GM19238 (cell line): ENCODE data around the gene RAB35.

Experiments used
- DNase-seq: peaks from one replicate; pipeline ENCODE4 v3.0.0; 2011; ENCODE audit warnings: low spot score; ENCODE audit not compliant: insufficient read length

The RAB35 gene

DNA sequence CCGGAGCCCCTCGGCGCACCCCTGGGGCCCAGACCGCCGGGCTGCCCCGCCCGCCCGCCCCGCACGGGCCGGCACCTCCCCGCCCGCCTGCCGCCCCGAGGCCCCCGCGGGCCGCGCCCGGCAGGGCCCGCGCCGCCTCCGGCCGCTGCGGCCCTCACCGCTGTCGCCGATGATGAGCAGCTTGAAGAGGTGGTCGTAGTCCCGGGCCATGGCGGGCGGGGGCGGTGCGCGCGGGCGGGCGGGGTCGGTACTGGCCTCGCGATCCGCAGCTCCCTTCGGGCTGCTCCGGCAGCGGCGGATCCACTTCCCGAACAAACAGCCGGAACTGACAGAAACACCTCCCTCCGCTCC, at the start of gene RAB35:
TSS of gene RAB35 (minus strand) at position 313 of the 351 bp plus-strand sequence. CDS start at position 210, 103 bp downstream.
- DNase-seq, result no peak

- DNase-seq, result no peak
These were observed 47.7 kb upstream of the RAB35 start for GRCh38 chr12:120164293-120164692.

DNA sequence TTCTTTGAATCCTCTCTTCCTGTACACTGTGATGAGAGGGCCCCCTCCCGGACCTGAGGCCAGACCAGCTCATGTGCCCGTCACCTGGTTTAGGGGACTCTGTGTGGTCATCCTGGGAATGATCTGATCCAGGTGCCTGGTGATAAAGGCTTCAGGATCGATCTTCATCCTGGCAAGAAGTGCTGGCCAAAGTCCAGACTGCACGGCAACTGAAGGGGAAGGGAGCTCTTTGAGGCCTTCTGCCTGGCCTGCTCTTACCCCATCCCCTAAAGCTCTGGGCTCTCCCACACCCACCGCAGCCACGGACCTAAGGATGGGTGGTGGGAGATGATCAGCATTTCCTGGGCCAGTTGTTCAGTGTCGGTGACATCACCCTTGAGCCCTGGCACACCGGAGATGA, 46.2 kb upstream of the RAB35 start:
- DNase-seq, result no peak

- no peak for DNase-seq
These were observed 45.3 kb upstream of the RAB35 start for GRCh38 chr12:120161852-120162251.

DNA sequence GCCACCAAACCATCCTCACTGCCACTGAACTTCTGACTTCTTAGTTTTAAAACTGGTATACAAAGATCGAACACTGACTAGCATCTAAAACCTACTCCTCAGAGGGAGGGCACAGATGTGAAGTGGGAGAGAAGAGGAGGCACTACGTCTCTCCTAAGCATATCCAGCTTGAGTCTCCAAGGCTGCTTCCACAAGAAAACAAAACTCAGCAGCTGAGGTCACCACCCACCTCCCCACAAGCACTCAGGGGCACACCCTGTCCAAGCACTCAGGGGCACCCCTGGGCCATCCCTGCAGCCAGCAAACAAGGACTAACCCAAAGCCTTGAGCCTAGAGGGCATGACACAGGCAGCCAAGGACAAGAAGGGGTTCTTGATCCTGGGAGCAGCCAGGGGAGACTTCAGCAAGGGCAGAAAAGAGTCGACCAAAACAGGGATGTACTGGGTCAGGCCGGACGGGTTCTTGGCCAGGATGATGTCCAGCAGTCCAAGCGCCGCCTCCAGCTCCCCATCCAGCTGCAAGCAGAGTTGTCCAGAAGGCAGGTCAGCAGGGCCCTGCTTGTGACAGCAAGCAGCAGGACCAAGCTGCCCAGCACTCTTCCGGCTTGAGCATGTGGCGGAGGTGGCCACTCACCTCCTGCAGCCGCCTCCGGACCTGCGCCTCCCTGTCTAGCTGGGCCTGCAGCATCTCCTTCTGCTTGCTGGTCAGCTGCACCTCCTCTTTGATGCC, 43.1 kb upstream of the RAB35 start:
- no peak for DNase-seq

DNA sequence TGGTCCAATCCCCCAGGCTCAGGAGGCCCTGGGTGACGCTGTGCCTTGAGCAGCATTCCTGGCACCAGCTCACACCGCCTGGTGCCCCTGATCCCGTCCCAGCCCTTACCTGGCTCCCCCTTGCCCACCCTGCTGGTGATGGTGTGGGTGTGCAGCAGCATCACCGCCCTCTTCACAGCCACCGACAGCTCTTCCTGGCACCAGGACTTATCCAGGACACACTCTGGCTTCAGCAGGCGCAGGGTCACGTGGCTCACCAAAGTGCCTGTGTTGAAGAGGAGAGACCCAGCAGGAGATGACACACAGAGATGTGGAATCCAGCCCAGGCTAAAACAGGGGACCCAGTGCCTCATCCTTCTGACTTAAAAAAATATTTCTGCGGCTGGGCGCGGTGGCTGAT, 41.8 kb upstream of the RAB35 start:
- no peak for DNase-seq

DNA sequence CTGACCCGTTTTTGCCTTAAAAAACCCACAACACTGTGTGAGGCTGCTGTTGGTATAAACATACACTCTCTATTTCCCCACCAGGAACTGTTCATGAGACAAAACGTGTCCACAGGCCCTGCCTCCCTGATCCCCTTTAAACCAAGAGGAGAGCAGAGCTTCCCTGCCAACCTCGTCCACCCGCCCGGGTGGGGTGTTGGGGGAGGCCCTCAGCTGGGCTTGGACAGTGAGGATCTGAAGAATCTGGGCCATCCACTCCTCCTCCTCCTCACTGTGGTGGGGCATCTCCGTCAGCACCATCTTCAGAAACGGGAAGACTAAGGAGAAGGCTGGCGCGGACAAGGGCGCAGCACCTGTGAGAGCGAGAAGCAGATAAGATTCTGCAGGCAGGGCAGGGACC, 41.1 kb upstream of the RAB35 start:
- DNase-seq, result no peak

DNA sequence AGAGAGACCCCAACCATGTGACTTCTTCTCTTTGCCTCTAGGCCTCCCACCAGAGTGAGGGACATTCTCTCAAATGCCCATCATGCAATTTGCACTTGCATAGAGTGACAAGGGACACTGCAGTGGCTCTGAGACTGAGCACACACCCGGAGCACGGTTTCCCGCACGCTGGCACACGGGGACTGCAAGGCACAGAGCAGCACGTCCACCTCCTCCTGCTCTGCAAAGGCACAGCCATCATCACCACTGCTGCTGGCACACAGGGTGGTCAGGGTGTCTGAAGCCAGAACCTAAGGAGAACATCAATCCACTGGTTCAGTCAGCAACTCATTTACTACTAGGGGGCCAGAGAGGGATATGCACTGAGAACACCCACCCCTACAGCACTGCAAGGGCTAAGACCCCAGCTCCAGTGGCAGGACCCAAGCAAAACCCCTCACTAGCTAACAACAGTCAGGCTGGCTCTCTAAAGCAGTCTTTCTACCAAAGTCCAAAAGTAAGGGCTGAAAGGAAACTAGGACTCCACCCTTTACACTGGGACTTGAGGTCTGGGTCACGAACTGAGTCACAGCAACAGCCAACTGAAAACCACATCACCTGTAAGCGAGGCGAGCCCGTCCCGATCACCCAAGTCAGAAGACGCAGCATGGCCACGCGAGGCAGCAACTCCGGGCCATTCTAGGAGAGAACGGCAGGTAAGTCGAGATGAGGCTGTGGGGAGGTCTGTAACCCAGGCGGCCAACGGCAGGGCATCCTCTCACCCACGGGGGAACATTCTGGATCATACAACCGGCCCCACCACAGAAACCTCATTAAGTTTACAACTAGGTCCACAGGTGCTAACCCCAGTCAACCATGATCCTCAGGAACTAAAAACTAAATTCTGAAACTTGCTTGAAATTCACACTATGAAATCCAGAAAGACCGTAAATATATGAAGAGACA, 40.0 kb upstream of the RAB35 start:
- no peak for DNase-seq

GRCh38 chr12:120155072-120155471, 38.5 kb upstream of the RAB35 start:
- DNase-seq, result no peak

DNA sequence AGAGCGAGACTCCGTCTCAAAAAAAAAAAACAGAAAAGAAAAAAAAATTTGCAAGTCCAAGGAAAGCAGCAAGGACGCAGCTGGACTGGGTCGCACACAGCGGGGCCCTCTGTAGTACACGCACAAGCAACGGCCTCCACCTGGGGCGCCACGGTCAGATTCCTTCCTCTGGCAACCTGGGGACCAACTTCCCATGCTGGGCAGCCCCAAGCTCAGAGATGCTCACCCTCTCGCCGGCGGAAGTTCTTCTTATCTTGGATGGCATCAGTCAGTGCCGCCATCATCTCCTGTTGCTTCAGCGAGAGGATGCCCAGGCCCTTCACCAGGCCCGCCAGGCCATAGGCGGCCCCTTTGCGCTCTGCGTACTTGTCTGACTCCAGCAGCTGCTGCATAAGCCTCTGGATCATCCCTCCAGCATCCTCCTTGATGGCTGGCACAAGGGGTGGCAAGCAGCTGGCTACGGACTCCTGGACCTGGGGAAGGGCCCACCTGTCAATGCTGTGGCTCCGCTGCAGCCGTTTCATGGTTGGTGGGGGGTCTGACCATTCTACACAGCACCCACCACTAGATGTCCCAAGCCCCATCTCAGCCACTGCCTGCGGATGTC, 34.5 kb upstream of the RAB35 start:
- no peak for DNase-seq

DNA sequence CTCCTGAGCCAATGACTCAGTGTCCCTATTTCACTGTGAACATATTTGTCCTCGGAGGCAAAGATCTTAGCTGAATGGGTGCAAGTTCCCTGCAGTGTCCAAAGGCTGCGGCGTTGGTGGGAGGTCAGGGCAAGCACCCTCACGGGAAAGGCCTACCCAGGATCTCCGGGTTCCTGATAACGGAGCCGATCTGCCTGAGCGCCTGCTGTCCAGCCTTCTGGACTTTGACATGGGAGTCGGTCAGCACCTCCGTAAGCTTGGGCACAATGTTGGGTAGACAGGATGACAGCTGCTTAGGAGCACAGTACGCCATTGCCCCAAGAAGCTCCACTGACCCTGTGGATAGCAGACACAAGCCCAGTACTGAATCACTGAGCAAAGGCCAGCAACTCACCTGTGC, 31.5 kb upstream of the RAB35 start:
- no peak for DNase-seq

- DNase-seq, result no peak
These were observed 28.6 kb upstream of the RAB35 start for GRCh38 chr12:120145164-120145563.

GRCh38 chr12:120144215-120144614, 27.7 kb upstream of the RAB35 start:
- DNase-seq, result no peak

DNA sequence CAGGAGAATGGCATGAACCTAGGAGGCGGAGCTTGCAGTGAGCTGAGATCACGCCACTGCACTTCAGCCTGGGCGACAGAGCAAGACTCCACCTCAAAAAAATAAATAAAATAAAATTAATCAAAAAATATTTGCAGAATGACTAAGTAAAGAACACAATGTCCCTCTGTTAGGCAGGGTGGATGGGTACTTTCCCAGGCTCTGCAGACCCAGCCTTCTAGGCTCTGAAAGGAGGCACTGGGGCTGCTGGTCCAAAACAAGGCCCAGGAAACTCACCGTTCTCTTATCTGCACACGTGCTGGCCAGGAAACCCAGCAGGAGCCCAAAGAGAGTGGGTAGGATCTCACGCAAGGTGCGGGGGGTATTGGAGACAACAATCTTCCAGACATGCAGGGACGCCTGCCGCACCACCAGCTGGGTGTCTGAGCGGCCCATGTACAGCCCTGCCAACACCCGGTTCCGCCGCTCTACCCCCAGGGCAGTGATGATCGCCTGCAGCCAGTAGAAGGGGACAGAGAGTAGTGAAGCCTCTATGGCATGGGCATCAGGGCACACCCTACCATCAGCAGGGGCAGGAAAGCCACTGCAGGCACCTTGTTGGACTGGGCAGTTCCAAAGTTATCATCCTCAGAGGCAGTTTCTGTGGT, 25.8 kb upstream of the RAB35 start:
- DNase-seq, result no peak

- DNase-seq, result no peak
These were observed 24.8 kb upstream of the RAB35 start for GRCh38 chr12:120141336-120141735.

- no peak for DNase-seq
These were observed 24.1 kb upstream of the RAB35 start for GRCh38 chr12:120140603-120141002.

DNA sequence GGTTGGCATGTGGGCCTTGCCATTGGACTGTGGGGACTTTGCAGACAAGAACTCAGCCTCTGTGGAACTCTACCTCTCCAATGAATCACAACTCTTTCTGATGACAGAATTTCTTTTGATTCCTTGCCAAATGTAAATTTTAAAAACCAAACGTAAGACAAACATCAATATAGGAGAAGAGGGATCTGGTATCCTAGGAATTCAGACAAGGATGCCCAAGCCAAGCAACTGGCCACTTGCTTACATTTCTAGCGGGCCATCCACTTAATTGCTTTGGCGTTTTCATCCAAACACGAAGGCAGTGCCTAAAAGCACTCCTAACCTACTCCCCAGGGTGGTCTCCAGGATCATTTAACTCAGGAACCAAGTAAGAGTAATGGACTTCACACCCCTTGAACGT, 23.4 kb upstream of the RAB35 start:
- DNase-seq, result no peak

DNA sequence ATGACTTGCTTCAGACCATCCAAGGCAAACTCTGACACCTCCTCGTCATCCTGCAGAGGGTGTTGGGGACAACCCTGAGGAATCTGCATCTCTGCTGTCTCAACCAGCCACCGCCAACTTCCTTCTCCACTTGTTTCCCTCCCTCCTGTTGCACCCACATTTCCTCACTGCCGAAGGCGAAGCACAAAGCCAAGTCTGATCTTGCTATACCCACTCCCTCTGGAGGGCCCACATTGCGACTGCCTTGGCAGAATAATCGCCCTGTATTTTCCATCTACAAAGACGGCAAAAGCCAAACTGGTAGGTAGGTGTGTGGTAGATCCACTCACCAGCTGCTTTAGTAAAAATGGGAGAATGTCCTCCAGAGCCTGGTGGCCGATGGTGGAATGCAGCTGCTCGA, 21.8 kb upstream of the RAB35 start:
- DNase-seq, result no peak

DNA sequence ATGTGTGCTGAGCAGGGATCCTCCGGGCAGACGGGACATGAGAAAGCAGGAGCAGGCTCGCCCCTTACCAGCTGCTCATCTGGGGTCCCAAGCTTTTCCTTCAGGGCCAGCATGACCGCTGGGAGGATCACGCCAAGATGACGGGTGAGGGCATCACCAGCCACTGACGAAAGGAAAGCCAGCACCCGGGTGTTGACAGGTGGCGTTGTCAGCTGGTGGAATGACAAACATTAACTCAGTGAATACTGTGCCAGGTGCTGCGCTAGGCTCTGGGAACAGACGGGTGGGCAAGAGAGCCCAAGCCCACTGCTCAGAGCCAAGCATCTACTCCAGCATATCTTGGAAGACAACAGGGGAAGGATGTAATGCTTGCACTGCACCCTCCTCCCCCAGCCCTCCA, 21.3 kb upstream of the RAB35 start:
- no peak for DNase-seq

DNA sequence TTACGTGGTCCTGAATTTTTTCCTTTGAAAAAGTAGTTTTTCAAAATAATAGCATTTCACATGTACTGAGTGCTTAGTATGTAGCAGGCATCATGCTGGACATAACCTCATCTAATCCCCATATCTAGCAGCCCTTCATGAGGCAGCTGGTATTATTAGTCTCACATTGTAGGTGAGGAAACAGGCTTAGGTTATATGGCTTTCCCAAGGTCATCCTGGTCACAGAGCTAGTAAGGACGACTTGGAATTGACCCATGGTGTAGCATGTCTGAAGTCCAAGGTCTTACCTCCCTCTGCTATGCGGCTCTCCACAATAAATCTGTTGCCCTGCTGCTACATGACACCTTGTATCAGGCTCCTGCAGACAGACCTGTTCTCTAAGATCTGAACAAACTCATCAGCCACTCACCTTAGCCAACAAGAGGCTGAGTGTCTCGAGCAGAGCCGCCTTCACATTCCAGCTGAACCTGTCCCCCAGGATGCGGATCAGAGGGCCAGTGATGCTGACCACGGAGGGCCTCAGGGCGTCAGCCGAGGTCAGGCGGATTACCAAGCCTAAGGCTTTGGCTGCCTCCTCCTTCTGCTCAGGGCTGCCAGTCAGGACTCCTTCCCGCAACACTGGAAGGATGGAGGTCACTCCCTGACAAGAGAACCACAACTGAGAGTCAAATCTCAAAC, 19.7 kb upstream of the RAB35 start:
- no peak for DNase-seq

DNA sequence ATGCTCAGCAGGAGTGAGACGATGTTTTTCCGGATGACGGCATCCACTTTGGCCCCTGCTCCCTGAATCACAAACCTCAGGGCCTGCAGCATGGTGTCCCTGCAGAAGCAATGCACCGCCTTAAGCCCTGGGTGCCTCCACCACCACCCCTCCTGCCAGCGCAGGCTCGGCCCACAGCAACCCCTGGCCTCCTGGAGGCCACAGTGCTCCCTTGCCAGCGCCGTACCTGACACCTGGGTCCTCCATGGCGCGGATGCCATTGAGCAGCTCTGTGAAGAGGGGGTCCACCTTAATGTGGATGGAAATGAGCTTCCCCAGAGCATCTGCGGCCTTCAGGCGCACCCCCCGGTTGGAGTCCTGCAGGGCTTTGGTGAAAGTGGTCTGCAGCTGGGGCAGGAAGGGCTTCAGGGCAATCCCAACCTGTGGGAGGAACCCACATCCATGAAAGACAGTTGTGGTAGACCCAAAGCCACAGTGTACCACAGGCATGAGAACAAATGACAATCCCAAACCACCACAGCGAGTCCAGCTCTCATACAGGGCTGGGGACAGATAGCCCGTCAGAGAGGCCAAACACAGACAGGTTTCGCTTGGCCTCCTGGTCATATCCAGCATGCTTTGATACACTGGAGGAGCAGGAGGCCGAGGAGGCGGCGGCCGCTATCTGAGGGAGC, 17.9 kb upstream of the RAB35 start:
- DNase-seq, result no peak
